ENCODE results near the gene EIPR1.

GRCh38 chr2:3198119-3198518 is 179.5 kb downstream of the EIPR1 start:
- no peak for TF ChIP-seq MYC (IDR thresholded peaks at IDR 0.05; ENCODE audit: borderline replicate concordance, low read length)
- no peak for TF ChIP-seq CTCF (IDR thresholded peaks at IDR 0.05)
- TF ChIP-seq EP300 (IDR thresholded peaks at IDR 0.05), result no peak
- peak in 1 of 2 experiments; percentile 28; a peak in 1 of 5 replicates for TF ChIP-seq RAD21 (conservative IDR thresholded peaks at IDR 0.05 in 1 of 2, IDR thresholded peaks at IDR 0.05 in 1 of 2)
- TF ChIP-seq PBX3 (IDR thresholded peaks at IDR 0.05), result no peak
- no peak for TF ChIP-seq REST (IDR thresholded peaks at IDR 0.05)
- TF ChIP-seq CHD2 (IDR thresholded peaks at IDR 0.05; ENCODE audit: low read length, partially characterized antibody), result no peak
- no peak for TF ChIP-seq CHD4 (IDR thresholded peaks at IDR 0.05; ENCODE audit: borderline replicate concordance)
- no peak for TF ChIP-seq BCL3 (IDR thresholded peaks at IDR 0.05)
- no peak for TF ChIP-seq POLR2A (IDR thresholded peaks at IDR 0.05; ENCODE audit: low read length)
- no peak for TF ChIP-seq GATA3 (IDR thresholded peaks at IDR 0.05; ENCODE audit: borderline replicate concordance)
